ENCODE results near the gene EMX1.

EMX1 gene

GRCh38 chr2:72896446-72896845 is 20.9 kb upstream of the EMX1 start:
- Histone ChIP-seq H3K4me3 (ENCODE audit: low read length, poor library complexity, severe bottlenecking) (no peak overlapping the region), H2AFZ (ENCODE audit: low read length) (no peak overlapping the region), H3K9me3 (ENCODE audit: insufficient read depth, low read depth, low read length) (no peaks in the 10 kb centered on the region), H3F3A (ENCODE audit: low read depth) (no peaks in the 10 kb centered on the region), H3K79me2 (ENCODE audit: insufficient read depth, low read length) (no peaks in the 10 kb centered on the region), H3K9me2 (replicated peaks; ENCODE audit: low read depth, low read length) (no peaks in the 10 kb centered on the region), H3K9ac (ENCODE audit: low read depth, low read length, poor library complexity, severe bottlenecking) (no peak overlapping the region), H3K4me1 (ENCODE audit: insufficient read depth, low read length, poor library complexity, severe bottlenecking) (no peaks in the 10 kb centered on the region), H3K36me3 (ENCODE audit: insufficient read depth, low read length) (no peaks in the 10 kb centered on the region), H4K20me1 (ENCODE audit: insufficient read depth, low read length, poor library complexity, severe bottlenecking) (no peaks in the 10 kb centered on the region), H3K4me2 (ENCODE audit: low read depth, low read length, poor library complexity, severe bottlenecking) (no peak overlapping the region), H3K27me3 (ENCODE audit: insufficient read depth, low read length, poor library complexity, severe bottlenecking) (no peaks in the 10 kb centered on the region)
- TF ChIP-seq CTCF (conservative IDR thresholded peaks at IDR 0.05; ENCODE audit: low read length) (no peak), EZH2phosphoT487 (IDR thresholded peaks at IDR 0.05; ENCODE audit: borderline replicate concordance) (no peak)

GRCh38 chr2:72897785-72898584 is 19.3 kb upstream of the EMX1 start:
- H3K4me1 ChIP-seq (ENCODE audit: insufficient read depth, low read length, poor library complexity, severe bottlenecking) = no peaks in the 10 kb centered on the region
- H3K9me2 ChIP-seq (replicated peaks; ENCODE audit: low read depth, low read length) = no peaks in the 10 kb centered on the region
- H3F3A ChIP-seq (ENCODE audit: low read depth) = no peaks in the 10 kb centered on the region
- H4K20me1 ChIP-seq (ENCODE audit: insufficient read depth, low read length, poor library complexity, severe bottlenecking) = no peaks in the 10 kb centered on the region
- no peaks in the 10 kb centered on the region for H3K27me3 ChIP-seq (ENCODE audit: insufficient read depth, low read length, poor library complexity, severe bottlenecking)
- no peak overlapping the region for H3K4me2 ChIP-seq (ENCODE audit: low read depth, low read length, poor library complexity, severe bottlenecking)
- TF ChIP-seq CTCF (conservative IDR thresholded peaks at IDR 0.05; ENCODE audit: low read length) (no peak), EZH2phosphoT487 (IDR thresholded peaks at IDR 0.05; ENCODE audit: borderline replicate concordance) (no peak)
- no peak overlapping the region for H3K4me3 ChIP-seq (ENCODE audit: low read length, poor library complexity, severe bottlenecking)
- H3K36me3 ChIP-seq (ENCODE audit: insufficient read depth, low read length) = no peaks in the 10 kb centered on the region
- no peaks in the 10 kb centered on the region for H3K9me3 ChIP-seq (ENCODE audit: insufficient read depth, low read depth, low read length)
- no peak overlapping the region for H2AFZ ChIP-seq (ENCODE audit: low read length)
- no peaks in the 10 kb centered on the region for H3K79me2 ChIP-seq (ENCODE audit: insufficient read depth, low read length)
- H3K9ac ChIP-seq (ENCODE audit: low read depth, low read length, poor library complexity, severe bottlenecking) = no peak overlapping the region

GRCh38 chr2:72898585-72898906 is 18.8 kb upstream of the EMX1 start:
- Histone ChIP-seq H3K4me1 (ENCODE audit: insufficient read depth, low read length, poor library complexity, severe bottlenecking) (no peaks in the 10 kb centered on the region), H3K27me3 (ENCODE audit: insufficient read depth, low read length, poor library complexity, severe bottlenecking) (no peaks in the 10 kb centered on the region), H3K79me2 (ENCODE audit: insufficient read depth, low read length) (no peaks in the 10 kb centered on the region), H3K4me3 (ENCODE audit: low read length, poor library complexity, severe bottlenecking) (no peak overlapping the region), H3K36me3 (ENCODE audit: insufficient read depth, low read length) (no peaks in the 10 kb centered on the region), H3K9ac (ENCODE audit: low read depth, low read length, poor library complexity, severe bottlenecking) (no peak overlapping the region), H3K4me2 (ENCODE audit: low read depth, low read length, poor library complexity, severe bottlenecking) (no peak overlapping the region), H3F3A (ENCODE audit: low read depth) (no peaks in the 10 kb centered on the region), H3K9me3 (ENCODE audit: insufficient read depth, low read depth, low read length) (no peaks in the 10 kb centered on the region), H4K20me1 (ENCODE audit: insufficient read depth, low read length, poor library complexity, severe bottlenecking) (no peaks in the 10 kb centered on the region), H3K9me2 (replicated peaks; ENCODE audit: low read depth, low read length) (no peaks in the 10 kb centered on the region), H2AFZ (ENCODE audit: low read length) (no peak overlapping the region)
- TF ChIP-seq EZH2phosphoT487 (IDR thresholded peaks at IDR 0.05; ENCODE audit: borderline replicate concordance) (no peak), CTCF (conservative IDR thresholded peaks at IDR 0.05; ENCODE audit: low read length) (no peak)
